GM12872 (cell line): ENCODE data around the gene PBXIP1.
A peak's percentile ranks its signal among the peaks of the same experiment; 100 is the strongest.

ENCODE experiments used
- TF ChIP-seq, protein P1 (sequence below): IDR thresholded peaks from 3 replicates; pipeline ENCODE4 v1.5.1; 2011; ENCODE audit warnings: low read depth, mild to moderate bottlenecking, low read length, moderate library complexity; ENCODE audit not compliant: insufficient read depth

PBXIP1 gene

DNA sequence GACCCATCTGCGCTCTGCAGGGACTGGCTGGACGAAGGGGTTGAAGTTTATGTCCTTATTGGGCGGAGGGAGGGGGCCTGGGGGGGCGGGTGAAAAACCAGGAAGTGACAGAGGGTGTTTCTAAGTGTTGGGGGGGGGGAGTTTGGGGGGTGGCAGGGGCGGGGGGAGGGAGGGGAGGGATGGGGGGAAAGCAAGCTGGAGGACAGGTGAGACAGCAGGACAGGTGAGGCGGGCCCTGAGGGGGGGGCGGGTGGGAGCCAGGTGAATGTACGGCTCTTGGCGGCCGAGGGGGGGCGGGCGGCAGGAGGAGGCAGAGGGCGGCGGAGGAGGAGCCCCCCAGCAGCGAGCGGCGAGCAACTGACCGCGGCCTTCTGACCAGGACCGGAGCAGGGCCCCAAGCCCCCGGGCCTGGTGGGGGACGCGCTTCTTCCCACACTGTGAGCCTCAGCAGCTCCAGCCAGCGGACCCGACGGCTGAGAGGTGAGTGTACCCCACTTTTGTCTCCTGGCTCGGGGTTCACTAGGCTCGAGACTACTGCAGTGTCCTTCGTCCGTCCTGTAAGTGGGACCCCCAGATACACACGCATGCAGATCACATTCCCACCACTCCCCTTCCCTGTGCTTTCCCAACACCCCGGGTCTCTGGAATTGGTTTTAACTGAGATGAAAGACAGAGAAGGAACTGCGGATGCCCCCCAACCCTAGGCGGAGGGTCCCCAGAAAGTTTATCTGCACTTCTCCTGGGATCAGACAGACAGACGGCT is 46.7 kb upstream of the PBXIP1 start, which contains the start of gene ZBTB7B:
Gene ZBTB7B (plus strand): TSS at position 339 of the 763 bp plus-strand sequence. CDS start 11,859 bp downstream, outside the sequence.
- TF ChIP-seq, protein P1, sequence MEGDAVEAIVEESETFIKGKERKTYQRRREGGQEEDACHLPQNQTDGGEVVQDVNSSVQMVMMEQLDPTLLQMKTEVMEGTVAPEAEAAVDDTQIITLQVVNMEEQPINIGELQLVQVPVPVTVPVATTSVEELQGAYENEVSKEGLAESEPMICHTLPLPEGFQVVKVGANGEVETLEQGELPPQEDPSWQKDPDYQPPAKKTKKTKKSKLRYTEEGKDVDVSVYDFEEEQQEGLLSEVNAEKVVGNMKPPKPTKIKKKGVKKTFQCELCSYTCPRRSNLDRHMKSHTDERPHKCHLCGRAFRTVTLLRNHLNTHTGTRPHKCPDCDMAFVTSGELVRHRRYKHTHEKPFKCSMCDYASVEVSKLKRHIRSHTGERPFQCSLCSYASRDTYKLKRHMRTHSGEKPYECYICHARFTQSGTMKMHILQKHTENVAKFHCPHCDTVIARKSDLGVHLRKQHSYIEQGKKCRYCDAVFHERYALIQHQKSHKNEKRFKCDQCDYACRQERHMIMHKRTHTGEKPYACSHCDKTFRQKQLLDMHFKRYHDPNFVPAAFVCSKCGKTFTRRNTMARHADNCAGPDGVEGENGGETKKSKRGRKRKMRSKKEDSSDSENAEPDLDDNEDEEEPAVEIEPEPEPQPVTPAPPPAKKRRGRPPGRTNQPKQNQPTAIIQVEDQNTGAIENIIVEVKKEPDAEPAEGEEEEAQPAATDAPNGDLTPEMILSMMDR, result no peak

DNA sequence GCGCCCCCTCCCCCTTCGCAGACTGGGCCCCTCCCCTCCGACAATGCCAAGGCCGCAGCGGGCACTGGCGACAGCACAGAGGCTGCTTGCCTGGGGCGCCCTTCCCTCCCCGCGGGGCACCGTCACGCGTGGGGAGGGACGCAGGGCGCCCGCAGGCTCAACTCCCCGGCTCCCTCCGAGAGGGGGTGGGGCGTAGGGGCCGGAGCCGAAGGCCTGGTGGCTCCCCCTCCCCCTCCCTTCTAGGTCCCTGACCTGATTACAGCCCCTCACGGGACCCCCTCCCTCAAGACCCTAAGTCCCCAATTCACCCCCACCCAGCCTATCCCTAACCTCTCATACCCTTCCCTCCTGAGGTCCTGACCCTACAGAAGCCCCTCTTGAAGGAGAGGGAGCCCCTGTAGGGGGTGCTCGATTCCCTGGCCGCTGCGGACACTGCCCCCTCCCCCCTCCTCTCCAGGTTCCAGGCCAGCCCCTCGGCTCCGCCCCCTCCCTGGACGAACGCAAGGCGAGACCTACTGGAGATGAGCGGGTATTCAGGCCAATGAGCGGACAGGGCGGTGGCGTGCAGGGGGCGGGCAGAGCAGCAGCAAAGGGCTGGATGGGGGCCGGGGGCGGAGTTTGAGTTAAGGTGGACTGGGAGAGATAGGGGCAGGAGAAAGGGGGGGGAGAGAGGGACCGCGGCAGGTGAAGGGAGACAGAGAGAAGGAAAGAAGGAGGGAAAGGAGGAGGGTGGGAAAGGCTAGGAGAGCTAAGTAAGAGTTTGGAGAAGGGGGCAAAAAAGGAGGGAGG is 46.0 kb upstream of the PBXIP1 start:
- TF ChIP-seq, protein P1, result peak; percentile 45; the same call in 2 of the 3 replicates

DNA sequence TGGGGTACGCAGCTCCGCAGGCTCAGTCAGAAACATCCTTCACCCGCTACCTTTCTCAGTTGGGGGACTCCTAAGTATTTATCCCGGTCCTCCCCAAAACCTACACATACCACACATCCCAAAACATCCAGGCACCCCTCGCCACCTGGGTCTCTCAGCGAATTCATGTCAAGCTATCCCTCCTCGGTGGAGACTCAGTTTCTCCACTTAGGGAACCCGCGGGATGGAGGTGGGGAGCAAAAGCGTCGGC is 45.5 kb upstream of the PBXIP1 start:
- TF ChIP-seq, protein P1, result no peak

DNA sequence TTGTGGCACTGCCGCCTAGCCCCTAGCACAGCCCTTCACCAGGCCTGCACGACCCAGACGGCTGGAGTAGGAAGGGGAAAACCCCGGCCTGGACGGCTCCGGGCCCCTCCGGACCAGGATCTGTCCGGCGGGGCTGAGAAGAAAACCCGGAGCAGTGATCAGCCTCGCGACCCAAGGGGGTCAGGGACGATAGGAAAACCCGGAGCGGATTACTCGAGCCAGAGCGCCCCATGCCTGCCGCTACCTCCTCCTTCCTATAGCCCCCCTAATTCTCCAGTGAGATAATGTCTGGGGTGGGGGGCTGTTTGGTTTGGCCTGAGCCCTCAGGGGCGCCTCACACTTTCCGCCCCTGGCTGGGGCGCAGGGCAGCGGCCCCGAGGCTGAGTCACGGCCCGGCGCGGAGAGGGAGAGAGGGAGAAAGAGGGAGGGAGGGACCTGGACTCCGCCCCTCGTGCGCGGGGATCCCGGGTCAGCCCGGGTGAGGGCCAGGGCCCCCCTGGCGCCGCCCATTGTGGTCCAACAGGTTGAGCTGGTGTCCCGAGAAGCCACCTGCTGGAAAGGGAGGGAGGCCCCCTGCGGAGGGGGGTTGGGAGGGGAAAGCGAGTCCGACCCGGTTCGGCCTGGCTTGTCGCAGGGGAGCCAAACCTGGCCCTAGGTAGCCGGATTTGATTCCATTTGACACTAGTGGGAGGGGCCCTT is 45.0 kb upstream of the PBXIP1 start:
- TF ChIP-seq, protein P1, result no peak

DNA sequence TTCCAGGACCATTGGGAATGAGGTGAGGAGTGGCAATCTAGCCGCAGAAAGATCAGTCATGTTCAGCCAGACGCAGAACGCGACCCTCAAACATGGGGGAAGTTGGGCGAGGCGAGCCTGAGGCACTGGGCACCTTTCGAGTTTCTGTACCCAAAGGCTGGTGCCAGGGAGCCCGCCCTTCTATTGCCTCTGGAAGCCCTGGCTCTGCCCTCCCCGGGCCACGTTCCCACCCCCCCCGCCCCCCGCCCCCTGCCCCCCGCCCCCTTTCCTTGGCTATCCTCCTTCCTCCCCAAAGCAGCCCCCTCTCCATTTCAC is 44.5 kb upstream of the PBXIP1 start:
- TF ChIP-seq, protein P1, result no peak

DNA sequence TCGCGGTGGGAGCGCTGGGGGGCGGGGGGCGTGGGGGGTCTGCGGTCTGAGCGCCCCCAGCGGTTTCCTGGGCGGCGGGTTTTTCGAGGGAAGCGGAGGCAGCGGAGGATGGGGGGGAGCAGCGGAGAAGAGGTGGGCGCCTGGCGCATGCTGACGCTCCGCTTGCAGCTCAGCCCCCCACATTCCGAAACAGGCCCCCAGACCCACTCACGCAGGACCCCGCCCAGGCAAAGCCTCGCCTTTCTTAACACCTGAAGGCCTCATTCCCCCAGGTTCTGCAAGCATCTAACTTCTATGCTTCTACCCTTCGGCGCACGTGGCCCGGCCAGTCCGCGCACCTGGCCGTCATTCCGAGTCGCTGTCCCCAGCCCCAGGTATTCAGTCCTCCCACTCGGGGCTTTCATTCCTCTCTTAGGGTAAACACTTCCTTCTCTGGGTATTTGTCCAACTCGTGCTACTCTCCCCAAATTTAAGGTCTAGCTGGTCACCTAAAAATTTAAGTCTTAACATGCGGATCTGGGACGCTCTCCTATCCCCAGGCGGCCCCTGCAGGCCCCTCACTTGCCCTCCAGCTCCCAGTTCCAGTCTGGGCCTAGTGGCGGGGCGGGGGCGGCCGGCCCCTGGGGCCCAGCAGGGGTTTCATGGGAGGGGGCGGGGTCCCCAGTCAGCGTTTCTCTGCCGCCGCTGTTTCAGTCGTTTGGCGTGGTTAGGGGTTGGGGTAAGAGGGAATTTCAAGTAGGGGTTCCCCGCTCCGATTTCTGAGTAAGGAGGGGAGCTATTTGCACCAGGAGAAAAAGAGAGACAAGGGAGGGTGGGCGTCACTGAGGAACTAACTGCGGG is 43.9 kb upstream of the PBXIP1 start:
- TF ChIP-seq, protein P1, result no peak
